NT2/D1 (cell line): ENCODE results near the gene COX17.

Source experiments
- YY1 ChIP-seq: IDR thresholded peaks from 2 replicates; pipeline ENCODE4 v1.6.1; 2011; ENCODE audit not compliant: insufficient read length, insufficient read depth
- ZNF274 ChIP-seq: IDR thresholded peaks from 2 replicates; pipeline ENCODE4 v1.6.1; 2011; ENCODE audit warnings: mild to moderate bottlenecking, low read depth, low read length

DNA sequence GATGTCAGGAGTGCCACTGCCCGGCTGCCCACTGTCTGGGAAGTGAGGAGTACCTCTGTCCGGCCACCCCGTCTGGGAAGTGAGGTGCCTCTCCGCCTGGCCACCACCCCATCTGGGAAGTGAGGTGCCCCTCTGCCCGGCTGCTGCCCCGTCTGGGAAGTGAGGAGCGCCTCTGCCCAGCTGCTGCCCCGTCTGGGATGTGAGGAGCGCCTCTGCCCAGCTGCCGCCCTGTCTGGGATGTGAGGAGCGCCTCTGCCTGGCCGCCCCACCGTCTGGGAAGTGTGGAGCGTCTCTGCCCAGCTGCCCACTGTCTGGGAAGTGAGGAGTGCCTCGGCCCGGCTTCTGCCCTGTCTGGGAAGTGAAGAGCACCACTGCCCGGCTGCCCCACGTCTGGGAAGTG lies 3.3 kb downstream of the COX17 start:
- no peak for TF ChIP-seq ZNF274
- TF ChIP-seq YY1: no peak
